Measurements from ENCODE around the gene GTF3C1.

DNA sequence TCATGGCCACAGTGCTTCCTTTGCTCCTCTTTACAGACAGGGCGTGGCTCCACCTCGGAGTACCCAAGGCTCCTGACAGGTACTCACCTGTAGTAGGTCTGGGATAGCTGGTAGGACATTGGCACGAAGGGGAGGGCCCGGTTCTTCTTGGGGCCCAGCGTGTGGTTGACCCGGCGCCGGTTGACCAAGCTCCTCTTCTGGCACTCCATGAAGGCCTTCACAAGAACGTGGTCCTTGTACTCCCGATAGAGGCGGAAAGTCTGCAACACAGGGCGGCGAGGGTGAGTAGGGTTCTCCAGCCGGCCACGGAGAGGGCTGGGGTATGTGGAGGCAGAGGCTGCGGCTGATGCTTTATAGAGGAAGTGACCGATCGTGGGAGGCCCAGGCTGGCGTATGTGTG is 78.1 kb downstream of the GTF3C1 start:
- TF ChIP-seq POLR2AphosphoS5 (IDR thresholded peaks at IDR 0.05) (no peak), POLR2A (IDR thresholded peaks at IDR 0.05) (no peak)
- TF ChIP-seq, protein P1, sequence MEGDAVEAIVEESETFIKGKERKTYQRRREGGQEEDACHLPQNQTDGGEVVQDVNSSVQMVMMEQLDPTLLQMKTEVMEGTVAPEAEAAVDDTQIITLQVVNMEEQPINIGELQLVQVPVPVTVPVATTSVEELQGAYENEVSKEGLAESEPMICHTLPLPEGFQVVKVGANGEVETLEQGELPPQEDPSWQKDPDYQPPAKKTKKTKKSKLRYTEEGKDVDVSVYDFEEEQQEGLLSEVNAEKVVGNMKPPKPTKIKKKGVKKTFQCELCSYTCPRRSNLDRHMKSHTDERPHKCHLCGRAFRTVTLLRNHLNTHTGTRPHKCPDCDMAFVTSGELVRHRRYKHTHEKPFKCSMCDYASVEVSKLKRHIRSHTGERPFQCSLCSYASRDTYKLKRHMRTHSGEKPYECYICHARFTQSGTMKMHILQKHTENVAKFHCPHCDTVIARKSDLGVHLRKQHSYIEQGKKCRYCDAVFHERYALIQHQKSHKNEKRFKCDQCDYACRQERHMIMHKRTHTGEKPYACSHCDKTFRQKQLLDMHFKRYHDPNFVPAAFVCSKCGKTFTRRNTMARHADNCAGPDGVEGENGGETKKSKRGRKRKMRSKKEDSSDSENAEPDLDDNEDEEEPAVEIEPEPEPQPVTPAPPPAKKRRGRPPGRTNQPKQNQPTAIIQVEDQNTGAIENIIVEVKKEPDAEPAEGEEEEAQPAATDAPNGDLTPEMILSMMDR (IDR thresholded peaks at IDR 0.05): no peak
